Astrocyte of the spinal cord (primary cell): ENCODE data around the gene MAPK8IP1.
"Not testable (repeated sequence)": the region's sequence is repeated elsewhere in the genome, so short reads cannot be mapped to it uniquely, and the experiment has no call there.

ENCODE experiments used
- DNase-seq: peaks from one replicate; pipeline ENCODE4 v3.0.0; 2011; ENCODE audit warnings: low read depth, low spot score
- H3K4me3 ChIP-seq: 2 replicates; pipeline ENCODE4 v1.5.1; 2011; ENCODE audit warnings: low read depth, mild to moderate bottlenecking, low read length, moderate library complexity
- in situ Hi-C: cut with HindIII; loops from 2 replicates; pipeline ENCODE4 v1.10.0; 2017; ENCODE audit warnings: low sequenced_read_pairs
- TF ChIP-seq, protein P1 (sequence below): IDR thresholded peaks from 2 replicates; pipeline ENCODE4 v1.5.1; 2012; ENCODE audit warnings: low read depth, mild to moderate bottlenecking, low read length, inconsistent platforms

Gene MAPK8IP1

GRCh38 chr11:45885274-45885920 lies at the start of gene MAPK8IP1:
Gene MAPK8IP1 (plus strand): TSS chr11:45885651. CDS start chr11:45885821, 170 bp downstream.
- no peak for DNase-seq
- TF ChIP-seq, protein P1, sequence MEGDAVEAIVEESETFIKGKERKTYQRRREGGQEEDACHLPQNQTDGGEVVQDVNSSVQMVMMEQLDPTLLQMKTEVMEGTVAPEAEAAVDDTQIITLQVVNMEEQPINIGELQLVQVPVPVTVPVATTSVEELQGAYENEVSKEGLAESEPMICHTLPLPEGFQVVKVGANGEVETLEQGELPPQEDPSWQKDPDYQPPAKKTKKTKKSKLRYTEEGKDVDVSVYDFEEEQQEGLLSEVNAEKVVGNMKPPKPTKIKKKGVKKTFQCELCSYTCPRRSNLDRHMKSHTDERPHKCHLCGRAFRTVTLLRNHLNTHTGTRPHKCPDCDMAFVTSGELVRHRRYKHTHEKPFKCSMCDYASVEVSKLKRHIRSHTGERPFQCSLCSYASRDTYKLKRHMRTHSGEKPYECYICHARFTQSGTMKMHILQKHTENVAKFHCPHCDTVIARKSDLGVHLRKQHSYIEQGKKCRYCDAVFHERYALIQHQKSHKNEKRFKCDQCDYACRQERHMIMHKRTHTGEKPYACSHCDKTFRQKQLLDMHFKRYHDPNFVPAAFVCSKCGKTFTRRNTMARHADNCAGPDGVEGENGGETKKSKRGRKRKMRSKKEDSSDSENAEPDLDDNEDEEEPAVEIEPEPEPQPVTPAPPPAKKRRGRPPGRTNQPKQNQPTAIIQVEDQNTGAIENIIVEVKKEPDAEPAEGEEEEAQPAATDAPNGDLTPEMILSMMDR, result no peak
- H3K4me3 ChIP-seq, result peak within 1 kb of the TSS; percentile 23
- in situ Hi-C loops, result no loop called here

DNA sequence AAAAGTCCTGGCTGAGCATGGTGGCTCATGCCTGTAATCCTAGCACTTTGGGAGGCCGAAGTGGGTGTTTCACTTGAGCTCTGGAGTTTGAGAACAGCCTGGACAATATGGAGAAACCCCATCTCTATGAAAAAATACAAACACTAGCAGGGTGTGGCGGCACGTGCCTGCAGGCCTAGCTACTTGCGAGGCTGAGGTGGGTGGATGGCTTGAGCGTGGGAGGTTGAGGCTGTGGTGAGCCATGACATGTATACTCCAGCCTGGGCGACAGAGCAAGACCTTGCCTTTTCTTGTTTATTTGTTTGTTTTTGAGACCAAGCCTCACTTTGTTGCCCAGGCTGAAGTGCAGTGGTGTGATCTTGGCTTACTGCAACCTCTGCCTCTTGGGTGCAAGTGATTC lies 46.2 kb upstream of the MAPK8IP1 start:
- TF ChIP-seq, protein P1, result no peak
- no peak for DNase-seq
- H3K4me3 ChIP-seq, result no peak overlapping the region
- in situ Hi-C loops, result no loop called here

GRCh38 chr11:45840251-45840650 lies 45.2 kb upstream of the MAPK8IP1 start:
- in situ Hi-C loops, result not testable (repeated sequence)

DNA sequence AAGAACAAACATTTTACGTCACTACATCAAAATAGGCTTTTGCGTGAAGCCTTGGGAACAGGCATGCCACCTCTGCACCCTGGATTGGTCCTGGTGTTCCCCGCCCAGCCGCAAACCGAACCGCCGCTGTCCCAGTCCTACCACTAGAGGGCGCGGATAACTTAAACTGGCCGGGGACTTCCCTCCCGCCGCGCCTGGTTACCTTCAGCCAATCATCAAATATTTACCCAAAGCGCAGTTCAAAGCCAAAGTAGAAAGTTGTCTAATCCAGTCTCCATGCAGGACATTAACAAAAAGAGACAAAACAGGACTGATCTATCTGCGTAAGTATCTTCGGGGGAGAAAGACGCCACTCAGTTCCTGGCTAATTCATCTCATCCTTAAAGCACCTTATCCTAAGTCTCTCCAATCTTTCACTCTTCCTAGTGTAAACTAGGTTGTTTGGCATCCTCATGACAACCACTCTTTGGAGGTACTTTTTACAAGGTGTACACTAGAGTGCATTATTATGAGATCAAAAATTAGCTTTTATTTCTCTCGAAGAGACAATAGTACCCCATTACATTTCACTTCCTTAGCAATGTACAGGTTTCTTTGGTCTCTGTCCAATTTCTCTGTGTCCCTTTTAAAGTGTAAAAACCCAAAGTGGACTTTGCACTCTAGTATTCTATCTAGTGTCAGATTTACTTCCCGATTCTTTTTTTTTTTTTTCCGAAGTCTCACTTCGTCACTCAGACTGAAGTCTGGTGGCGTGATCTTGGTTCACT lies 42.1 kb upstream of the MAPK8IP1 start:
- in situ Hi-C loops, result no loop called here
- TF ChIP-seq, protein P1, result peak; percentile 92
- H3K4me3 ChIP-seq, result no peak overlapping the region
- DNase-seq, result peak; percentile 87

More at GRCh38 chr11:45840251-45840650, 45.2 kb upstream of the MAPK8IP1 start:
- H3K4me3 ChIP-seq, DNase-seq: not testable (repeated sequence)

DNA sequence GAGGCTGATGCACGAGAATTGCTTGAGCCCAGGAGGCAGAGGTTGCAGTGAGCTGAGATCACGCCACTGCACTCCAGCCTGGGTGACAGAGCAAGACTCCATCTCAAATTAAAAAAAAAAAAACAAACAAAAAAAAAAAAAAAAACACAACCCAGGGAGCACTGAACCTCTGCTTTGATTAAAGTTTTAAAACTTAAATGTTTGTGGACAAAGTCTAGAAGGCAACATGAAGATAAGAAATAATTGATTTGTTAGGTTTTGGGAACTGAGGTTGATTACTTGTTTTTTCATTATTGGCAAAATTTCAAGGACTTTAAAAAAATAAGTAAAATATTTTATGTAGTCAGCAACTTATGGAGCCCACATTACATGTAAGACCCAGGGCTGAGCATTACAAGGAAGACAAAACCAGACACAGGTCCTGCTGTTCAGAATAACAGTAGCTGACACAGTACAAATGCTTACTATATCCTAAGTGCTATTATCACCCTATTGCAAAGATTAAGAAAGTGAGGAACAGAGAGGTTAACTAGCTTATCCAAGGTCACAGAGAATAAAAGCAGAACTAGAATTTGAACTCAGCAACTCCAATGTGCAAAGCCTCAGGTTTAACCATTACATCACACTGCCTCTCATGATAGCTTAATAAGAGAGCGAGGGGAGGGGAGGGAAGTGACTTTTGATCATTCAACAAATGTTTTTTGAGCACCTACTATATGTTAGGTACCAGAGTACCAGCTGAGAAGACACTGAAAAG lies 40.5 kb upstream of the MAPK8IP1 start:
- in situ Hi-C loops, result no loop called here
- no peak overlapping the region for H3K4me3 ChIP-seq
- no peak for DNase-seq
- TF ChIP-seq, protein P1, result no peak

DNA sequence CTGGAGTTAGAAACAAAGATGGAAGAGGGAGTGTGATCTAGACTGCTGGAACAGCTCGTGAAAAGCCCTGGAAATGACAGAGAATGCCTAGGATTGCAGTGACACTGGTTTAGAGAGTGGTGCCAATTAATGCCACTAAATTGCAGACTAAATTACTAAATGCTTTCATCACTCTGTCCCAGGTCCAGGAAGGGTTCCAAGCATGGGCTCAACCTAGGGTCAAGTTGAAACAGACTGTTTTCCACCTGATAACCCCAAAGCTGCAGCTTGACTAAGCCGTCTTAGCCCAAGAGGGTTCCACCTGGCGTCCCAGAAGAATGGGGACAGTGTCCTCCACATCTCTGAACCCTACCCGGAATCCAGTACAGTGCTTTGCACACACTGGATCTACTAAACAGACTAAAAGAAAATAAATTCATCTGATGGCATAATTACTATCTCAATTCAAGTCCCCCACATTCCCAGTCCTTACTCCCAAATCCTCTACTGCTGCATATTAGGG lies 39.2 kb upstream of the MAPK8IP1 start:
- no peak for DNase-seq
- TF ChIP-seq, protein P1, result no peak
- H3K4me3 ChIP-seq, result no peak overlapping the region
- in situ Hi-C loops, result no loop called here
